Coronary artery (tissue), 2 donors: Measurements from ENCODE around the gene USP32.
"Not testable (repeated sequence)": the region's sequence is repeated elsewhere in the genome, so short reads cannot be mapped to it uniquely, and the experiment has no call there.

Experiments used
- DNase-seq: peaks from one replicate; pipeline ENCODE4 v3.0.0-alpha.2; 2017; ENCODE audit warnings: low spot score
- H3K27ac ChIP-seq, 2 donors: fragments of 200-600 bp; sonication (generic); one replicate each; pipeline ENCODE4 v1.5.1; 2016 to 2019
- H3K4me3 ChIP-seq: fragments of 200-600 bp; sonication (generic); 2 replicates; pipeline ENCODE4 v1.5.1; 2016; ENCODE audit warnings: mild to moderate bottlenecking, moderate library complexity
- TF ChIP-seq, protein P1 (sequence below): fragments of 200-600 bp; sonication (generic); IDR thresholded peaks from one replicate; pipeline ENCODE4 v1.5.1; 2019; ENCODE audit warnings: antibody characterized with exemption

Gene USP32

DNA sequence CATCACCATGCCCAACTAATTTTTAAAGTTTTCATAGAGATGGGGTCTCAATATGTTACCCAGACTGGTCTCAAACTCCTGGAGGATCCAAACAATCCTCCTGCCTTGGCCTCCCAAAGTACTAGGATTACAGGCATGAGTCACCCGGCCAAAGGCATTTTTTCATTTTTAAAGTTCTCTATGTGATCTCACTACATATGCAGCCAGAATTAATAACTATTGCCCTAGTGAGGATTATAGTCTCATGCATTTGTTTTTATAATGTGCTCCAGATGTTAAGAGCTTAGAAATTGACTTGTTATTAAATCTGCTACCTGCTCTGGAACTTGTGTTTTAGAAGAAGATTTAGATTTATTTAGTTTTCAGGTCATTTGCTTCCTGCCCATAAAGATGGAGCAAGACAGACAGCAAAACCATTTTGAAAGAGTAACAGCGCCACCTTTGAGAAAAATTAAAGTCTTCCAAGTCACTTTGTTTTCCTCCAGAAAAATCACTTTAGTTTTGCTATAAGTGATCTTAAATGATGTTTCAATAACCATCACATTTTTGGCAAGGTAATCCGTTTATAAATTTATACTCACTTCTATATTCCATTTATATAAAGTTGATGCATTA lies 162.6 kb downstream of the USP32 start:
- TF ChIP-seq, protein P1, sequence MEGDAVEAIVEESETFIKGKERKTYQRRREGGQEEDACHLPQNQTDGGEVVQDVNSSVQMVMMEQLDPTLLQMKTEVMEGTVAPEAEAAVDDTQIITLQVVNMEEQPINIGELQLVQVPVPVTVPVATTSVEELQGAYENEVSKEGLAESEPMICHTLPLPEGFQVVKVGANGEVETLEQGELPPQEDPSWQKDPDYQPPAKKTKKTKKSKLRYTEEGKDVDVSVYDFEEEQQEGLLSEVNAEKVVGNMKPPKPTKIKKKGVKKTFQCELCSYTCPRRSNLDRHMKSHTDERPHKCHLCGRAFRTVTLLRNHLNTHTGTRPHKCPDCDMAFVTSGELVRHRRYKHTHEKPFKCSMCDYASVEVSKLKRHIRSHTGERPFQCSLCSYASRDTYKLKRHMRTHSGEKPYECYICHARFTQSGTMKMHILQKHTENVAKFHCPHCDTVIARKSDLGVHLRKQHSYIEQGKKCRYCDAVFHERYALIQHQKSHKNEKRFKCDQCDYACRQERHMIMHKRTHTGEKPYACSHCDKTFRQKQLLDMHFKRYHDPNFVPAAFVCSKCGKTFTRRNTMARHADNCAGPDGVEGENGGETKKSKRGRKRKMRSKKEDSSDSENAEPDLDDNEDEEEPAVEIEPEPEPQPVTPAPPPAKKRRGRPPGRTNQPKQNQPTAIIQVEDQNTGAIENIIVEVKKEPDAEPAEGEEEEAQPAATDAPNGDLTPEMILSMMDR: no peak
- H3K4me3 ChIP-seq: no peak overlapping the region
- no peak for DNase-seq
- H3K27ac ChIP-seq: no peak overlapping the region

DNA sequence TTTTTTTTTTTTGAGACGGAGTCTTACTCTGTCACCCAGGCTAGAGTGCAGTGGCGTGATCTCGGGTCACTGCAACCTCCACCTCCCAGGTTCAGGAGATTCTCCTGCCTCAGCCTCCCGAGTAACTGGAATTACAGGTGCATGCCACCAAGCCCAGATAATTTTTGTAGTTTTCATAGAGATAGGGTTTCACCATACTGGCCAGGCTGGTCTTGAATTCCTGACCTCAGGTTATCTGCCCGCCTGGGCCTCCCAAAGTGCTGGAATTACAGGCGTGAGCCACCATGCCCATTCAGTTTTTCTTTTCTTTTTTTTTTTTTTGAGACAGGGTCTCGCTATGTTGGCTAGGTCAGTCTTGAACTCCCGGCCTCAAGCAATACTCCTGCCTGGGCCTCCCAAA lies 164.7 kb downstream of the USP32 start:
- not testable (repeated sequence) for DNase-seq

GRCh38 chr17:60224064-60224463 lies 167.9 kb downstream of the USP32 start:
- DNase-seq: no peak

More for the DNA sequence above, 164.7 kb downstream of the USP32 start:
- H3K4me3 ChIP-seq, H3K27ac ChIP-seq: not testable (repeated sequence)

GRCh38 chr17:60223456-60223855 lies 168.5 kb downstream of the USP32 start:
- Histone ChIP-seq H3K27ac (no peak overlapping the region), H3K4me3 (no peak overlapping the region)
- DNase-seq: no peak
- TF ChIP-seq, protein P1: no peak

More at GRCh38 chr17:60224064-60224463, 167.9 kb downstream of the USP32 start:
- Histone ChIP-seq H3K27ac (no peak overlapping the region), H3K4me3 (no peak overlapping the region)
- TF ChIP-seq, protein P1: no peak

DNA sequence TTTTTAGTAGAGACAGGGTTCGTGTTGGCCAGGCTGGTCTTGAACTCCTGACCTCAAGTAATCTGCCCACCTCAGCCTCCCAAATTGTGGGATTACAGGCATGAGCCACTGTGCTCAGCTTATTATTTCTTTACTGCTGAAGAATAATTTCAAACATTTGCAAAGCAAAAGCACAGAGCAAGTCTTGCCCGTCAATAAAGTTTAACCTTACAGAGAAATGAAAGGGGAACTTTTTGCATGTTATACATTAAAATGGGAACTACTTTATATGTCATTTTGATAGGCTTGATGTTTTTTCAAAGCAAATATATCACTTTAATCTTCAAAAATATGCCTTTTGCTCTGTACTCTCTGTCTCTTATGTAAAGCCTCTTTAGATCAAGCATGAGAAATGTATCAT lies 173.2 kb downstream of the USP32 start:
- not testable (repeated sequence) for H3K4me3 ChIP-seq, DNase-seq, H3K27ac ChIP-seq

GRCh38 chr17:60215895-60216294 lies 176.0 kb downstream of the USP32 start:
- not testable (repeated sequence) for H3K27ac ChIP-seq, DNase-seq

DNA sequence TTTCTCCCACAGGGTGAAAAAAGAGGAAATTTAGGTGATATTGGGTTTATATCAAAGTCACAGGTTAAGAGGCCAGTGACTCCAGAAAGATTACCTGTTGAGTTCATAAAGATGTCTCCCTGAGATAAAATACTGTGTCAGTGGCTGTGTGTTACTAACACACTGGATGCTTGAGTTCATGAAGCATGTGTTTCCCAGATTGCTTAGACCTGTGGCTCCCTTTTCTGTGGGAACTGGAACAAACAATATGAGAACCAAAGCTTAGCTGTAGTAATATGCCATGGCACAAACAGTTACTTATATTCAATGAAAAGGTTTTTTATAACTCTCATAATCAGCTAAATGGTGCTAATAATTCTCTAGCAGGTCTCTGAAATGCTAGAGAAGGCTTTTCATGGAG lies 180.7 kb downstream of the USP32 start:
- DNase-seq, H3K27ac ChIP-seq, H3K4me3 ChIP-seq: not testable (repeated sequence)

More at GRCh38 chr17:60215895-60216294, 176.0 kb downstream of the USP32 start:
- not testable (repeated sequence) for H3K4me3 ChIP-seq

DNA sequence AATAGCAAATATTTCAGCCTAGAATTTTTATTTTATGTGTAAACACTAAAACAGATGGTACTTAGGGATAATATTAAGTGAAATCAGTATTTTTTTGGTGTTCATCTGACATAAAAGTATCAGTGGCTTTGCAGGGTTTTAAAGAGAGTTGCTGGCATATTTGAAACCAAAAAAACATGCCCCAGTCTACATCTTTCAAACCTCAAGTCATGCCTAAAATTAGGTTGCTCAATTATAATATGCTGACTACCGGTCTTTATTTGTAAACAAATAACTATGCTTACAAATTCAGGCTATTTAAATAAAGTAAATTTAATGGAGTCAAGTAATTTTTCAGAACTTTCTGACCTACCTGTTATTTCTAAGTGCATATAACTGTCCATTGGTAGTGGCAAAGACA lies 183.6 kb downstream of the USP32 start:
- H3K4me3 ChIP-seq, H3K27ac ChIP-seq, DNase-seq: not testable (repeated sequence)

GRCh38 chr17:60205782-60206181 lies 186.2 kb downstream of the USP32 start:
- DNase-seq, H3K27ac ChIP-seq, H3K4me3 ChIP-seq: not testable (repeated sequence)

DNA sequence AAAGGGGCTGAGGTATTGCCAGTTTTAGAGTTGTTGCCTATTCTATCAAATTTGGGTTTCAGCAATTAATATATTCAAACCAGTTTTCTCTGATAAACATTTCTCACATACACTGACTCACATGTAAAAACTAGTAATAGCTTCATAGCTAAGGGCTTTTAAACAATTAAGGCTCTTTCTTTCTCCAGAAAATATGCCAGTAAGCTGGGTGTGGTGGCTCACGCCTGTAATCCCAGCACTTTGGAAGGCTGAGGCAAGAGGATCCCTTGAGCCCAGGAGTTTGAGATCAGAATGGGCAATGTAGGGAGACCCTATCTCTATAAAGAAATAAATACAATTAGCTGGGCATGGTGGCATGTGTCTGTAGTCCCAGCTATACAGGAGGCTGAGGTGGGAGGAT lies 193.3 kb downstream of the USP32 start:
- not testable (repeated sequence) for H3K4me3 ChIP-seq, H3K27ac ChIP-seq, DNase-seq

DNA sequence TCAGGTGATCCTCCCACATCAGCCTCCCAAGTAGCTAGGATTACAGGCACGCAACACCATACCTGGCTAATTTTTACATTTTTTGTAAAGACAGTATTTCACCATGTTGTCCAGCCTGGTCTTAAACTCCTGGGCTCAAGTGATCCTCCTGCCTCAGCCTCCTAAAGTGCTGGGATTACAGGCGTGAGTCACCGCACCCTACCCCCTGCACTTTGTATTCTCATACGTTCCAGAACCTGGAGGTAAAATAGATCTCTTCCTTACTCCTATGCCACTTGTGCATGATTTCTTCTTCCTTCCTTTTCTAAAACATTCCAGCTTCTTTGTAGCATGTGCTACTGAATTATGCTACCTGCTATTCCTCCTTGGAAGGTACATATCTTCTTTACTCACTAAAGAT lies 197.8 kb downstream of the USP32 start:
- not testable (repeated sequence) for H3K27ac ChIP-seq, H3K4me3 ChIP-seq, DNase-seq

- Histone ChIP-seq H3K27ac (no peak overlapping the region), H3K4me3 (no peak overlapping the region)
- DNase-seq: no peak
- TF ChIP-seq, protein P1: no peak
Observed at GRCh38 chr17:60193482-60193881, 198.5 kb downstream of the USP32 start.

- H3K4me3 ChIP-seq, H3K27ac ChIP-seq, DNase-seq: not testable (repeated sequence)
Observed at GRCh38 chr17:60193032-60193431, 198.9 kb downstream of the USP32 start.

DNA sequence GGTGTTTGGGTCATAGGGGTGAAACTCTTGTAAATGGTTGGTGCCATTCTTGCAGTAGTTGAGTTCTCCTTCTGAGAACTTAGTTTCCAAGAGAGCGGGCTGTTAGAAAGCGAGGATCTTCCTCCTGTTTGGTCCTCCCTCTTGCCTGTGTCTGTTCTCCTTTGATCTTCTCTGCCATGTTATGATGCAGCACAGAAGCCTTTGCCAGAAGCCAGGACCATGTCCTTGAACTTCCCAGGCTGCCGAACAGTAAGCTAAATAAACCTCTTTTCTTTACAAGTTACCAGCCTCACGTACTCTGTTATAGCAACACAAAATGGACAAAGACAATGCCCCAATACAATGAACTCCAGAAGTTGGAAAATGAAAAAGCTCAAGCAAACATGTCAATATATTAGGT lies 201.9 kb downstream of the USP32 start:
- DNase-seq: not testable (repeated sequence)

More for the DNA sequence above, 201.9 kb downstream of the USP32 start:
- not testable (repeated sequence) for H3K4me3 ChIP-seq, H3K27ac ChIP-seq
